ENCODE data around the gene RRN3.
"Not testable (repeated sequence)": the region's sequence is repeated elsewhere in the genome, so short reads cannot be mapped to it uniquely, and the experiment has no call there.

DNA sequence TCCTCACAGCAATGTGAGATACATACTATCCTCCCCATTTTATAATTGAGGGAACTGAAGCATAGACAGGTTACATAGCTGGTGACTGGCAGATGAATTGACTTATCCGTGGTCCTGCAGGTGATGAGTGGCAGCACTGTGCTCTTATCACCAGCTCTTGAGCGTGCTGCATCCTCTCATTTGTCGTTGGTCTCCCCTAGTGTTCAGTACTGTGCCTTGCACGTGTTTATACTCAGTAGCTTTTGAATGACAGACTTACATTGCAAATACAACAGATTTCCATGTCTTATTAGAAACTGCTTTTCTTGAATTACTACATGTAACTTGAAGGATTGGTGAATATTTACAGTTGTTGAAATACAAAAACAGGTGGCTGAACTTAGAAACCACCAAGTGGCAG lies 71.9 kb downstream of the RRN3 start:
- not testable (repeated sequence) for TF ChIP-seq POLR2AphosphoS5 (IDR thresholded peaks at IDR 0.05); EP300 (IDR thresholded peaks at IDR 0.05; ENCODE audit: low read depth)
- peak; percentile 21 to 65 (median 55) for TF ChIP-seq CTCF (IDR thresholded peaks at IDR 0.05)
